ENCODE measurements around the gene ATP8A2. TPM values are rescaled to one million over a fixed set of nuclear protein-coding genes. Genes with fewer than 3 reads are reported as not detected.

The ATP8A2 gene
- total RNA-seq, 4 donors from 2014 or later = 0.20 to 1.1 (median 0.59) TPM

DNA sequence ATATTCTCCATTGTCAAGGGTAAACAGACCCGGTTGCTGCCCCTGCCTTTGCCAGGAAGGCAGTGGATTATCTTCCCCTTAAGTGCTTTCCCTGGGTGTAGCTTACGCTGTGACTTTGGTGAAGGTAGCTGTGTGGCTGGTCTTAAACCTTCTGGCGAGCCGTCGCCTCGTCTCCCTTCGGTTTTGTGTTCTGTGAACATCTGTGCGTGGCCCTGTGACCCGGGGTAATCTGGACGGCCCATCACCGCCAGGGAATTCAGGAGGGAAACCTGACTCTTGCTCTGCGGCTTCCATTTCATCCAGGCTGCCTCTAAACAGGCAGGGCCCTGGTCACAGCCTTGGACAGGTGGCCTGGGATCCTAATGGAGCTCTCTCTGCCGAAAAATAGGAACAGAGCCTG is 601.3 kb downstream of the ATP8A2 start:
- H3K4me1 ChIP-seq = no peaks in the 10 kb centered on the region
- no peaks in the 10 kb centered on the region for H3K36me3 ChIP-seq
- TF ChIP-seq POLR2AphosphoS5 (IDR thresholded peaks at IDR 0.05) = no peak
- no peak for TF ChIP-seq POLR2A (IDR thresholded peaks at IDR 0.05)
- TF ChIP-seq, protein P1, sequence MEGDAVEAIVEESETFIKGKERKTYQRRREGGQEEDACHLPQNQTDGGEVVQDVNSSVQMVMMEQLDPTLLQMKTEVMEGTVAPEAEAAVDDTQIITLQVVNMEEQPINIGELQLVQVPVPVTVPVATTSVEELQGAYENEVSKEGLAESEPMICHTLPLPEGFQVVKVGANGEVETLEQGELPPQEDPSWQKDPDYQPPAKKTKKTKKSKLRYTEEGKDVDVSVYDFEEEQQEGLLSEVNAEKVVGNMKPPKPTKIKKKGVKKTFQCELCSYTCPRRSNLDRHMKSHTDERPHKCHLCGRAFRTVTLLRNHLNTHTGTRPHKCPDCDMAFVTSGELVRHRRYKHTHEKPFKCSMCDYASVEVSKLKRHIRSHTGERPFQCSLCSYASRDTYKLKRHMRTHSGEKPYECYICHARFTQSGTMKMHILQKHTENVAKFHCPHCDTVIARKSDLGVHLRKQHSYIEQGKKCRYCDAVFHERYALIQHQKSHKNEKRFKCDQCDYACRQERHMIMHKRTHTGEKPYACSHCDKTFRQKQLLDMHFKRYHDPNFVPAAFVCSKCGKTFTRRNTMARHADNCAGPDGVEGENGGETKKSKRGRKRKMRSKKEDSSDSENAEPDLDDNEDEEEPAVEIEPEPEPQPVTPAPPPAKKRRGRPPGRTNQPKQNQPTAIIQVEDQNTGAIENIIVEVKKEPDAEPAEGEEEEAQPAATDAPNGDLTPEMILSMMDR (IDR thresholded peaks at IDR 0.05) = no peak
- no peak for TF ChIP-seq EP300 (IDR thresholded peaks at IDR 0.05; ENCODE audit: low read depth)
- H3K27ac ChIP-seq = no peak overlapping the region
- no peaks in the 10 kb centered on the region for H3K27me3 ChIP-seq
- in situ Hi-C loops (cut with MboI; ENCODE audit: low pct_ligation_motif_present in 1 of 4, low pct_unique_long_range_greater_than_20kb in 1 of 4, low sequenced_read_pairs in 3 of 4) = no loop called here
- no peak for DNase-seq
- H3K4me3 ChIP-seq = no peak overlapping the region
- intact Hi-C loops (cut with DNase I; ENCODE audit: low total_unique reads) = no loop called here
- 85% methylated on average over 13 of the region's 13 CpGs; no CpG with 5 or more reads in 1 of the 2 donors for WGBS, 2 donors (ENCODE audit: low coverage in 1 of 2)
- H3K9me3 ChIP-seq = no peaks in the 10 kb centered on the region

- DNase-seq = no peak
- Histone ChIP-seq H3K36me3 (no peaks in the 10 kb centered on the region), H3K27ac (no peak overlapping the region), H3K9me3 (no peaks in the 10 kb centered on the region), H3K27me3 (no peaks in the 10 kb centered on the region), H3K4me3 (no peak overlapping the region), H3K4me1 (no peaks in the 10 kb centered on the region)
- 53 to 66% methylated on average over 3 to 7 of the region's 7 CpGs for WGBS, 2 donors (ENCODE audit: low coverage in 1 of 2)
- intact Hi-C loops (cut with DNase I; ENCODE audit: low total_unique reads) = no loop called here
- TF ChIP-seq POLR2AphosphoS5 (IDR thresholded peaks at IDR 0.05) (no peak), POLR2A (IDR thresholded peaks at IDR 0.05) (no peak), EP300 (IDR thresholded peaks at IDR 0.05; ENCODE audit: low read depth) (no peak)
- TF ChIP-seq, protein P1 (IDR thresholded peaks at IDR 0.05) = no peak
- in situ Hi-C loops (cut with MboI; ENCODE audit: low pct_ligation_motif_present in 1 of 4, low pct_unique_long_range_greater_than_20kb in 1 of 4, low sequenced_read_pairs in 3 of 4) = no loop called here
These were observed 601.8 kb downstream of the ATP8A2 start for GRCh38 chr13:25973576-25973975.

DNA sequence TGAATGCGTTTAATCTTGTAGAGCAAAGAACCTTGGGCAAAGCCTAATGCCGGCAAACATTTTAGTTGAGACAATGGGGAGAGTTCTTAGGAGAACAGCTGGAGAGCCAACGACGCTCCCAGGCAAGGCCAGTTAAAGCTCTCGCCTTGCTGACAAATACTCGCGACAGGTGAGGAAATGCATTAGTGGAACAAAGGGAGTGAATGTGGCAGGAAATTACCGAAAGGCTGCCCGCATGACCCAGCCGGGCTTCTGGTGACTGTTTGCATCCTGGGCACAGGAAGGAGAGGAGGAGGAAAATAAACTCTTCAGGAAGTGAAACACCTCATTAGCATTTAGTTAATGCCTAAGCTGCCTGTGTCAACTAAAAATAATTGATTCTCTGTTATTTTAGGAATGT is 605.4 kb downstream of the ATP8A2 start:
- 18 to 51% methylated on average over 3 to 10 of the region's 10 CpGs for WGBS, 2 donors (ENCODE audit: low coverage in 1 of 2)
- no peak for DNase-seq
- Histone ChIP-seq H3K36me3 (no peaks in the 10 kb centered on the region), H3K27me3 (no peaks in the 10 kb centered on the region), H3K4me3 (no peak overlapping the region), H3K4me1 (no peaks in the 10 kb centered on the region), H3K9me3 (no peaks in the 10 kb centered on the region), H3K27ac (no peak overlapping the region)
- intact Hi-C loops (cut with DNase I; ENCODE audit: low total_unique reads) = no loop called here
- in situ Hi-C loops (cut with MboI; ENCODE audit: low pct_ligation_motif_present in 1 of 4, low pct_unique_long_range_greater_than_20kb in 1 of 4, low sequenced_read_pairs in 3 of 4) = no loop called here
- TF ChIP-seq EP300 (IDR thresholded peaks at IDR 0.05; ENCODE audit: low read depth) (no peak), POLR2AphosphoS5 (IDR thresholded peaks at IDR 0.05) (no peak), POLR2A (IDR thresholded peaks at IDR 0.05) (no peak)
- TF ChIP-seq, protein P1 (IDR thresholded peaks at IDR 0.05) = no peak

- TF ChIP-seq EP300 (IDR thresholded peaks at IDR 0.05; ENCODE audit: low read depth) (no peak), POLR2AphosphoS5 (IDR thresholded peaks at IDR 0.05) (no peak), POLR2A (IDR thresholded peaks at IDR 0.05) (no peak)
- TF ChIP-seq, protein P1 (IDR thresholded peaks at IDR 0.05) = no peak
- no peaks in the 10 kb centered on the region for H3K36me3 ChIP-seq
- no peaks in the 10 kb centered on the region for H3K27me3 ChIP-seq
- H3K4me1 ChIP-seq = no peaks in the 10 kb centered on the region
- no peak overlapping the region for H3K4me3 ChIP-seq
- intact Hi-C loops (cut with DNase I; ENCODE audit: low total_unique reads) = no loop called here
- 52 to 66% methylated on average over 4 of the region's 4 CpGs for WGBS, 2 donors (ENCODE audit: low coverage in 1 of 2)
- no peak overlapping the region for H3K27ac ChIP-seq
- DNase-seq = no peak
- no peaks in the 10 kb centered on the region for H3K9me3 ChIP-seq
- in situ Hi-C loops (cut with MboI; ENCODE audit: low pct_ligation_motif_present in 1 of 4, low pct_unique_long_range_greater_than_20kb in 1 of 4, low sequenced_read_pairs in 3 of 4) = no loop called here
These were observed 605.9 kb downstream of the ATP8A2 start for GRCh38 chr13:25977671-25978070.

Measured in transverse colon (tissue), 4 donors.